NCI-H2196 treated with DMSO at 0.1 percent for 48 hours (cell line): Measurements from ENCODE around the gene THAP6.
"Not testable (repeated sequence)": the region's sequence is repeated elsewhere in the genome, so short reads cannot be mapped to it uniquely, and the experiment has no call there.

ENCODE experiments used
- DNase-seq: peaks from one replicate; lab custom pipeline; 2025; ENCODE audit not compliant: unreplicated experiment; lab: John Stamatoyannopoulos, UW

The THAP6 gene, protein sequence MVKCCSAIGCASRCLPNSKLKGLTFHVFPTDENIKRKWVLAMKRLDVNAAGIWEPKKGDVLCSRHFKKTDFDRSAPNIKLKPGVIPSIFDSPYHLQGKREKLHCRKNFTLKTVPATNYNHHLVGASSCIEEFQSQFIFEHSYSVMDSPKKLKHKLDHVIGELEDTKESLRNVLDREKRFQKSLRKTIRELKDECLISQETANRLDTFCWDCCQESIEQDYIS

GRCh38 chr4:75514131-75514948 lies at the start of gene THAP6, which contains the start of gene RCHY1:
Gene THAP6, plus strand, starts transcription at chr4:75514473. Its CDS starts 980 bp downstream, at chr4:75515453.
Gene RCHY1, minus strand, starts transcription at chr4:75514403. Its CDS starts 117 bp downstream, at chr4:75514286.
- DNase-seq: peak; percentile 74

- DNase-seq: no peak
Observed at GRCh38 chr4:75469896-75470295, 44.4 kb upstream of the THAP6 start.

- DNase-seq: no peak
Observed at GRCh38 chr4:75470738-75471137, 43.5 kb upstream of the THAP6 start.

DNA sequence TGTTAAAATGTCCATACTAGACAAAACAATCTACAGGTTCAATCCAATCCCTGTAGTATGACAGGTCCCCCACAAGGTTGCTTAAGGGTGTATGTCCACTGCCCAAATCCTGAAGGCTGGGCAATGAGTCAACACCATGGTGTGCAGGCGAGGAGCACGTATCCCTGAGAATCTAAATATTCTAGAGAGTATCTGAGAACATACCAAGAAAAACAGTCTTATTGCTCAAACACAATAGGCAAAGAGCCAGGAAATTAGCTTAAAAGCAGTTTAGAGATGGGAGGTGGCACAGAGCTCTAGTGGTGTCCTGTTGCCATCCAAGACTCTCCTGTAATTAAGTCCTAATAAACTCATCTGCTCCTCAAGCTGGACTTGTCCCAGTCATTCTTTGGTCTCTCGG lies 37.1 kb upstream of the THAP6 start:
- DNase-seq: no peak

GRCh38 chr4:75484190-75484589 lies 30.1 kb upstream of the THAP6 start:
- no peak for DNase-seq

DNA sequence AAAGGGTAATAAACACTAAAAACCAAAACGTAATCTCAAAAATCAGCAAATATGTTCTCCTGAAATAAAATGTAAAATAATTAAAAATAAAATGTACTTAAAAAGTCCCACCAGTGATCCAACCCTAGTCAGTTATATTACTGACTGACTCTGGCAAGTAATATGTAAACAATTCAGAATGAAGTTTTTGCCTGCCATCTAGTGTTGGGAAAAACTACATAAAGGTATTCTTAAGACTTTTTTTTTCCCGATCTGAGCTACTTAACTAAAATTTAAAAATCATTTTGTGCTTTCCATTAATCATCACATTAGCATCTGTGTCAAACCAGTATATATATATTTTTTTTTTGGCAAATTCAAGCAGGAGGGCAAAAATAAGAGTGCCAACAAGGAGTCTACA lies 24.1 kb upstream of the THAP6 start:
- DNase-seq: no peak

GRCh38 chr4:75494563-75494962 lies 19.7 kb upstream of the THAP6 start:
- DNase-seq: no peak

GRCh38 chr4:75495476-75495875 lies 18.8 kb upstream of the THAP6 start:
- DNase-seq: no peak

DNA sequence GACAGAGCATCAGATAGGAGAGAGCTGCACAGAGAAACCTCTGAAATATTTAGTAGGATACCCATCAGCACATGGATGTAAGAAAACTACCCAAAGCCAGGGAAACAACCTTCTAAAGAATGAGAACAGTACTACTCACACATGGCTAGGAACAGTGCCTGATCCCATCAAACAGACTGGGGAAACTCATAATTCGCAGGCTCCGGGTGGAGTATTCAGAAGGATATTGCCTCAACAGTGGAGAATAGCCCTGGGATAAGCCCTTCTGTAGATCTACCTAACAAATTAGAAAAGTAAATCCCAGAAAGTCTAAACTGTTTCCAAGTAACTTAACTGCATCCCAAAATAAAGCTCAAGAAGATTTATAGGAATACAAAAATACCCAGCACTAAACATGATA lies 17.9 kb upstream of the THAP6 start:
- no peak for DNase-seq

- DNase-seq: no peak
Observed at GRCh38 chr4:75497133-75497532, 17.1 kb upstream of the THAP6 start.

DNA sequence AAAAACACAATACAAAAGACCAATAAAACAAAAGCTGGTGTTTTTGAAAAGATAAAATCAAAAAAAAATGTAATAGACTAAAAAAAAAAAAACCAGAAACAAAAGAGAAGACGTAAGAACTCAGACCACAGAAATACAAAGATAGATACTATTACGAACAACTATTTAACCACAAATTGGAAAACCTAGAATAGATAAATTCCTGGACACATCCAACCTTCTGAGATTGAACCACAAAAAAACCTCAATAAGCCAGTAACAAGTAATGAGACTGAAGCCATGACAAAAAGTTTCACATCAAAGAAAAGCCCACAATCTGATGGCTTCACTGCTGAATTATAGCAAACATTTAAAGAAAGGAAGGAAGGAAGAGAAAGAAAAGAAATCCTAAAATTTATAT lies 16.2 kb upstream of the THAP6 start:
- no peak for DNase-seq

GRCh38 chr4:75499900-75500299 lies 14.4 kb upstream of the THAP6 start:
- no peak for DNase-seq

DNA sequence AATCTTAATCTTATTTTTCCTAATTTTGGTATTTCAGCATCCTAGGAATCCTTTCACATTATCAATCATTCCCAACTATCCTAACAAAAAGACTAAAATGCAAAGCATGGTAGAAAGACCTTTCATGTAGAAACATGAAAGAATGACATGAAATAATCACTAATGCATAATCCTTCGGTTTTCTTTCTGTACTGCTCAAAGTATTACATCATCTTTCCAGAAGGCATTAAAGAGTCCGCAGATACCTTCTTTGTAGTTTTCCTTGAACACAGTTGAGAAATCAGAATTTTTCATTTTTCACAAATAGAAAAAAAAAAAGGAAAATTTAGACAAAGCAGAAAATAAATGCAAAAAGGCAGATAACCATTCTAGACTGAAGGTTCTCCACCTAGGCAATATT lies 11.6 kb upstream of the THAP6 start:
- DNase-seq: no peak

GRCh38 chr4:75505630-75506029 lies 8.6 kb upstream of the THAP6 start:
- DNase-seq: no peak

DNA sequence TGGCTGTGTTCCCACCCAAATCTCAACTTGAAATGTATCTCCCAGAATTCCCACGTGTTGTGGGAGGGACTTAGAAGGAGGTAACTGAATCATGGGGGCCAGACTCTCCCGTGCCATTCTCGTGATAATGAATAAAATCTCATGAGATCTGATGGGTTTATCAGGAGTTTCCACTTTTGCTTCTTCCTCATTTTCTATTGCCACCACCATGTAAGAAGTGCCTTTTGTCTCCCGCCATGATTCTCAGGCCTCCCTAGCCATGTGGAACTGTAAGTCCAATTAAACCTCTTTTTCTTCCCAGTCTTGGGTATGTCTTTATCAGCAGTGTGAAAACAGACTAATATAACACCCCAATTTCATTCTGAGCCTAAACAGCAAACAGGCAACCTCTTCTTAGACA lies 4.7 kb upstream of the THAP6 start:
- not testable (repeated sequence) for DNase-seq

DNA sequence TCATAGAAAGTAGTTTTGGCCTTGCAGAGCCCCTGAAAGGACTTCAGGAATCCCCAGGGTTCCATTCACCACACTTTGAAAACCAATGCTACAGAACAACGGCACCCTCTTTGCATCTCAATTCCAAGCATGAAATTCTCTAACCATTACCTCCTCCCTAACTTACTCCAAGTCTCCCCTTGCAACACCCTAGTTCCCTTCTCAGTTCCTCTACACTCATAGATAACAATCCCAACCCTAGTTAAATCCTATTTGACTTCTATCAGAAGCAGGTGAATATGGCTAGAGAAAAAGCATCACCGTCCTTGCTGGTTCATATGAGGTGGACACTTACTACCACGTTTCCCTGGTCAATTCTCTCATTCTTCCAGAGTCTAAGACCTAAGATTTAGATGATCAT lies 2.4 kb upstream of the THAP6 start:
- DNase-seq: no peak

- DNase-seq: no peak
Observed at GRCh38 chr4:75512386-75513211, 1.7 kb upstream of the THAP6 start.

DNA sequence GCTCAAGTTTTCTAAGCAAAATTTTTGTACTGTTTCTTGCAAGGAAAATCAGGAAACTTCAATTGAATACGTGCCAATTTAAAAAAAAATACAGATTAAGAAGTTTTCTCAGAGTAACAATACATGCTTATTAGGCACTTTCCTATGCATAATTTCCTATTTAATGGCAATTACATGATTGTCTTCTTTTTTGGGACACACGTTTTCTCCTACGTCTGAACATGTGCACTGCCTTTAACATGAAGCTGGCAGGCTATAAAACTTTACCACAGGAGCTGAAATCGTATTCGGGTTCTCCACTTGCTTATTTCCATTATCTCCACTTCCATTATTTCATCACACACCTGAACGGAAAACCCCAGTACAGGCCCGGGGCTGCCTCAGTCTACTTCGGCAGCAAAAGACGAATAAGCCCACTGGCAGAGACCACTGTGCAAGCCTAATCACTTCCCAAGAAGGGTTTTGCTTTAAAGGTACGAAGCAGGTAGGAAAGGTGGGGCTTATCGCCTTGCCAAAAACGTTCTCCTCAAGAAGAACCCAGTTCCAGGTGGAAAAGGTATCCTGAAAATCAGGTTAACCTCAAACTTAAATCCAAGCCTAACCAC lies 645 bp upstream of the THAP6 start:
- no peak for DNase-seq

DNA sequence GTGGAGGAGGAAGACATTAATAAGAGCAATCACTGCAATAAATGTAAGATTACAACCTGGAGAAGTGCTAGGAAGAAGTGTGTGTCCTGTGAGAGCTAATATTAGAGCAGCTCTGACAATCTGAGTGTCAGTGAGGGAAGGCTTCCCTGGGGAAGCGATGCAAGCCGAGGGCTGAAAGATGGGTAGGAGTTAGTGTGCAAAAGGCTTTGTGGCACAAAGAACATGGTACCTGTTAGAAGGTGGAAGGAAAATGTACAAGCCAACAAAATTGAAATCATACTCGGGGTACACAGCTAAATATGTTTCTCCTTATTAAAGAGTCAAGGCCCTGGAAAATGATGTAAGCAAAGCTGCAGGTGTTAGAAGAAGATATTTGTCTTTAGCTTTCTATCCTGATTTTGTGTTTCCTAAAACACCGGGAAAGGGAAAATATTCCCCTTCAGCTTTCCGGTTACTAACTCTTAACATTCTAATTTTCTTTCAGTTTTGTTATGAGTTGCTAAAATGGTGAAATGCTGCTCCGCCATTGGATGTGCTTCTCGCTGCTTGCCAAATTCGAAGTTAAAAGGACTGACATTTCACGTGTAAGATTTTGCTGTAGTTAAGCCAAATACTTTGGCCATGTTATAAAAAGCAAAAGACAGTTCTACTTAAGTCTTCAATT lies 808 bp downstream of the THAP6 start:
- DNase-seq: no peak

DNA sequence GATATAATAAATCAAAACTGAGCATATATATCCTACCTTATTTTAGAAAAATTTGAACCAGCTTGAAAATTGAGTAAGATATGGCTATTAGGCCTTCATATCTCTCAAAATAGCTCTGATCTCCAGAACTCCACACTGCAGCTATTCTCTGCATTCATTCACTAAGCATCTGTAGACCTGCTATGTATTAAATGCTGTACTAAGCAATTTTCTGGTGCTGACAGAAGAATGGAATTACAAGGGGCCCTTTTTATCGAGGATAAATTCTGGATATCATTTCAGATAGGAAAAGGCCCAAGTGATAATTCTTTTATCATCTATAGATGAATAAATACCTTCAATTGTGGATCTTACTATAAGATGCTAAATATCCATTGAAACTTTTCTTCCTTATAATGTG lies 1.9 kb downstream of the THAP6 start:
- DNase-seq: no peak

DNA sequence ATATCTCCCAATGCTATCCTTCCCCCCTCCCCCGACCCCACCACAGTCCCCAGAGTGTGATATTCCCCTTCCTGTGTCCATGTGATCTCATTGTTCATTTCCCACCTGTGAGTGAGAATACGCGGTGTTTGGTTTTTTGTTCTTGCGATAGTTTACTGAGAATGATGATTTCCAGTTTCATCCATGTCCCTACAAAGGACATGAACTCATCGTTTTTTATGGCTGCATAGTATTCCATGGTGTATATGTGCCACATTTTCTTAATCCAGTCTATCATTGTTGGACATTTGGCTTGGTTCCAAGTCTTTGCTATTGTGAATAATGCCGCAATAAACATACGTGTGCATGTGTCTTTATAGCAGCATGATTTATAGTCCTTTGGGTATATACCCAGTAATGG lies 5.2 kb downstream of the THAP6 start:
- DNase-seq: not testable (repeated sequence)
